Activated T-helper 1 cell treated with anti-CD3 and anti-CD28 coated beads, Interleukin-12 subunit alpha, Interleukin-12 subunit beta, Interleukin-2, Interleukin-4 antibody, amounts not matched to agents 30 ng/mL and 10 ng/mL and 1 ng/mL, durations not matched to agents 14 hours and 24 hours and 36 hours (primary cell): ENCODE data around the gene PICK1. TPM values are rescaled to one million over a fixed set of nuclear protein-coding genes. Genes with fewer than 3 reads are reported as not detected.
A peak's percentile ranks its signal among the peaks of the same experiment; 100 is the strongest.
"Not testable (repeated sequence)": the region's sequence is repeated elsewhere in the genome, so short reads cannot be mapped to it uniquely, and the experiment has no call there.

Source experiments
- DNase-seq: peaks from one replicate; pipeline ENCODE4 v3.0.0; 2021; ENCODE audit warnings: low spot score
- H3K27ac Mint-ChIP-seq: one replicate; pipeline ENCODE4 v1.8.0; 2021; ENCODE audit warnings: mild to moderate bottlenecking, mixed read lengths
- H3K27me3 Mint-ChIP-seq: one replicate; pipeline ENCODE4 v1.8.0; 2022; ENCODE audit warnings: mild to moderate bottlenecking, moderate library complexity, mixed read lengths; ENCODE audit not compliant: insufficient read depth
- H3K36me3 Mint-ChIP-seq: one replicate; pipeline ENCODE4 v1.8.0; 2021; ENCODE audit warnings: low read depth, mixed read lengths
- H3K4me1 Mint-ChIP-seq: one replicate; pipeline ENCODE4 v1.8.0; 2021; ENCODE audit warnings: low read depth, mixed read lengths
- H3K4me3 Mint-ChIP-seq: one replicate; pipeline ENCODE4 v1.8.0; 2021; ENCODE audit warnings: mild to moderate bottlenecking, moderate library complexity, mixed read lengths
- H3K9me3 Mint-ChIP-seq: one replicate; pipeline ENCODE4 v1.8.0; 2021; ENCODE audit warnings: mixed read lengths
- intact Hi-C: fragments of 100-400 bp; cut with micrococcal nuclease; formaldehyde crosslinking; loops from one replicate; pipeline ENCODE4 v1.15.1; 2024
- total RNA-seq: library from RNA; stranded (reverse); gene quantifications from 2 replicates; pipeline ENCODE4 v1.2.3, GENCODE V29; 2022

PICK1 gene
- total RNA-seq, 1 donor from 2014 or later: 12.0 TPM

- DNase-seq, H3K9me3 Mint-ChIP-seq, H3K4me3 Mint-ChIP-seq, H3K4me1 Mint-ChIP-seq, H3K36me3 Mint-ChIP-seq, H3K27ac Mint-ChIP-seq, intact Hi-C loops: not testable (repeated sequence)
- H3K27me3 Mint-ChIP-seq: peaks cover 20% of the 10 kb centered on the region
Observed at GRCh38 chr22:38079208-38079607, 22.0 kb downstream of the PICK1 start.

- Mint-ChIP-seq H3K9me3 (no peaks in the 10 kb centered on the region), H3K36me3 (no peaks in the 10 kb centered on the region), H3K4me1 (no peaks in the 10 kb centered on the region), H3K4me3 (no peak overlapping the region), H3K27me3 (peaks cover 20% of the 10 kb centered on the region), H3K27ac (no peak overlapping the region)
- intact Hi-C loops: no loop called here
- no peak for DNase-seq
Observed at GRCh38 chr22:38079804-38080203, 22.6 kb downstream of the PICK1 start.

GRCh38 chr22:38080474-38080849 is 23.3 kb downstream of the PICK1 start:
- no peak for DNase-seq
- Mint-ChIP-seq H3K4me1 (no peaks in the 10 kb centered on the region), H3K4me3 (no peak overlapping the region), H3K36me3 (no peaks in the 10 kb centered on the region), H3K9me3 (no peaks in the 10 kb centered on the region), H3K27me3 (peaks cover 20% of the 10 kb centered on the region), H3K27ac (no peak overlapping the region)
- intact Hi-C loops: no loop called here

- no peak for DNase-seq
- no peak overlapping the region for H3K27ac Mint-ChIP-seq
Observed at GRCh38 chr22:38080850-38081635, 23.8 kb downstream of the PICK1 start.

GRCh38 chr22:38081636-38081940 is 24.4 kb downstream of the PICK1 start:
- Mint-ChIP-seq H3K27ac (no peak overlapping the region), H3K4me3 (no peak overlapping the region), H3K27me3 (peaks cover 20% of the 10 kb centered on the region), H3K4me1 (no peaks in the 10 kb centered on the region), H3K9me3 (no peaks in the 10 kb centered on the region), H3K36me3 (no peaks in the 10 kb centered on the region)
- intact Hi-C loops: no loop called here
- DNase-seq: no peak

More at GRCh38 chr22:38080850-38081635, 23.8 kb downstream of the PICK1 start:
- intact Hi-C loops: no loop called here
- Mint-ChIP-seq H3K27me3 (peaks cover 20% of the 10 kb centered on the region), H3K9me3 (no peaks in the 10 kb centered on the region), H3K36me3 (no peaks in the 10 kb centered on the region), H3K4me3 (peak overlapping the region; percentile 7), H3K4me1 (no peaks in the 10 kb centered on the region)

- H3K27me3 Mint-ChIP-seq: peaks cover 20% of the 10 kb centered on the region
- intact Hi-C loops: no loop called here
- no peaks in the 10 kb centered on the region for H3K36me3 Mint-ChIP-seq
- H3K27ac Mint-ChIP-seq: no peak overlapping the region
- no peaks in the 10 kb centered on the region for H3K4me1 Mint-ChIP-seq
- DNase-seq: no peak
- H3K4me3 Mint-ChIP-seq: no peak overlapping the region
- H3K9me3 Mint-ChIP-seq: no peaks in the 10 kb centered on the region
Observed at GRCh38 chr22:38081941-38082828, 25.0 kb downstream of the PICK1 start.

- DNase-seq: no peak
Observed at GRCh38 chr22:38082986-38083710, 25.9 kb downstream of the PICK1 start.

GRCh38 chr22:38083931-38084631 is 26.9 kb downstream of the PICK1 start, which contains the start of gene SLC16A8:
Gene SLC16A8 (minus strand): TSS chr22:38084184. CDS start chr22:38082873, 1,311 bp downstream.
- Mint-ChIP-seq H3K27ac (no peak within 1 kb of the TSS), H3K9me3 (no peaks in the 10 kb centered on the region), H3K36me3 (no peaks in the 10 kb centered on the region), H3K4me1 (no peaks in the 10 kb centered on the region), H3K27me3 (peaks cover 20% of the 10 kb centered on the region), H3K4me3 (no peak within 1 kb of the TSS)
- intact Hi-C loops: no loop called here
- DNase-seq: no peak

More at GRCh38 chr22:38082986-38083710, 25.9 kb downstream of the PICK1 start:
- Mint-ChIP-seq H3K4me3 (no peak overlapping the region), H3K27me3 (peaks cover 20% of the 10 kb centered on the region), H3K27ac (no peak overlapping the region), H3K36me3 (no peaks in the 10 kb centered on the region), H3K9me3 (no peaks in the 10 kb centered on the region), H3K4me1 (no peaks in the 10 kb centered on the region)
- intact Hi-C loops: no loop called here

- no peaks in the 10 kb centered on the region for H3K9me3 Mint-ChIP-seq
- no peak overlapping the region for H3K4me3 Mint-ChIP-seq
- no peak for DNase-seq
- H3K4me1 Mint-ChIP-seq: no peaks in the 10 kb centered on the region
- H3K27ac Mint-ChIP-seq: no peak overlapping the region
- no peaks in the 10 kb centered on the region for H3K36me3 Mint-ChIP-seq
- intact Hi-C loops: no loop called here
- peaks cover 17% of the 10 kb centered on the region for H3K27me3 Mint-ChIP-seq
Observed at GRCh38 chr22:38085056-38085455, 27.9 kb downstream of the PICK1 start.

- intact Hi-C loops: no loop called here
- H3K4me1 Mint-ChIP-seq: no peaks in the 10 kb centered on the region
Observed at GRCh38 chr22:38085501-38085900, 28.3 kb downstream of the PICK1 start.

GRCh38 chr22:38086001-38086845 is 29.0 kb downstream of the PICK1 start:
- Mint-ChIP-seq H3K36me3 (no peaks in the 10 kb centered on the region), H3K27me3 (peaks cover 23% of the 10 kb centered on the region), H3K9me3 (no peaks in the 10 kb centered on the region), H3K27ac (no peak overlapping the region), H3K4me3 (no peak overlapping the region), H3K4me1 (no peaks in the 10 kb centered on the region)
- no peak for DNase-seq
- intact Hi-C loops: no loop called here

More at GRCh38 chr22:38085501-38085900, 28.3 kb downstream of the PICK1 start:
- Mint-ChIP-seq H3K36me3 (no peaks in the 10 kb centered on the region), H3K27ac (no peak overlapping the region), H3K9me3 (no peaks in the 10 kb centered on the region), H3K4me3 (no peak overlapping the region), H3K27me3 (peaks cover 18% of the 10 kb centered on the region)
- no peak for DNase-seq

GRCh38 chr22:38086942-38087341 is 29.7 kb downstream of the PICK1 start:
- H3K9me3 Mint-ChIP-seq: no peaks in the 10 kb centered on the region

More at GRCh38 chr22:38086942-38087341, 29.7 kb downstream of the PICK1 start:
- intact Hi-C loops: no loop called here
- H3K4me3 Mint-ChIP-seq: no peak overlapping the region
- no peak for DNase-seq
- peaks cover 20% of the 10 kb centered on the region for H3K27me3 Mint-ChIP-seq
- no peaks in the 10 kb centered on the region for H3K36me3 Mint-ChIP-seq
- H3K4me1 Mint-ChIP-seq: no peaks in the 10 kb centered on the region
- H3K27ac Mint-ChIP-seq: no peak overlapping the region
